ENCODE data around the gene CYFIP1.

CYFIP1 gene

GRCh38 chr15:22867886-22868285, 112.3 kb downstream of the CYFIP1 start:
- no peaks in the 10 kb centered on the region; the same call in 1 of the 2 replicates for H3K9me3 ChIP-seq
- peaks cover 90% of the 10 kb centered on the region for H3K36me3 ChIP-seq (replicated peaks)
- no peaks in the 10 kb centered on the region for H3K4me1 ChIP-seq
- in situ Hi-C loops (cut with MboI; ENCODE audit: low sequenced_read_pairs) = no loop called here
- no peak overlapping the region for H3K4me3 ChIP-seq
- DNase-seq (ENCODE audit: low spot score in 2 of 2) = no peak
- H3K27me3 ChIP-seq (ENCODE audit: low read depth) = no peaks in the 10 kb centered on the region

DNA sequence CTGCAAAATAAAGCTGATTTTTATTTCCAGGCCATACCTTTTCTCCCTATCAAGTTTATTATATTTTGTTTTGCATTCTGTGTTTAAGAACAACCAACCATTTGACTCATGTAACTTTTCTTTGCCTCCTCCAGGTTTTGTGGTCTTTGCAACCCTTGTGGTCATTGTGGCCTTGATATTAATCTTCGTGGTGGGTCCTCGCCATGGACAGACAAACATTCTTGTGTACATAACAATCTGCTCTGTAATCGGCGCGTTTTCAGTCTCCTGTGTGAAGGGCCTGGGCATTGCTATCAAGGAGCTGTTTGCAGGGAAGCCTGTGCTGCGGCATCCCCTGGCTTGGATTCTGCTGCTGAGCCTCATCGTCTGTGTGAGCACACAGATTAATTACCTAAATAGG, 114.1 kb downstream of the CYFIP1 start:
- Histone ChIP-seq H3K36me3 (replicated peaks) (peaks cover 87% of the 10 kb centered on the region), H3K27me3 (ENCODE audit: low read depth) (no peaks in the 10 kb centered on the region), H3K9me3 (no peaks in the 10 kb centered on the region), H3K4me3 (no peak overlapping the region), H3K4me1 (no peaks in the 10 kb centered on the region)
- no peak for DNase-seq (ENCODE audit: low spot score in 2 of 2)
- in situ Hi-C loops (cut with MboI; ENCODE audit: low sequenced_read_pairs) = no loop called here

DNA sequence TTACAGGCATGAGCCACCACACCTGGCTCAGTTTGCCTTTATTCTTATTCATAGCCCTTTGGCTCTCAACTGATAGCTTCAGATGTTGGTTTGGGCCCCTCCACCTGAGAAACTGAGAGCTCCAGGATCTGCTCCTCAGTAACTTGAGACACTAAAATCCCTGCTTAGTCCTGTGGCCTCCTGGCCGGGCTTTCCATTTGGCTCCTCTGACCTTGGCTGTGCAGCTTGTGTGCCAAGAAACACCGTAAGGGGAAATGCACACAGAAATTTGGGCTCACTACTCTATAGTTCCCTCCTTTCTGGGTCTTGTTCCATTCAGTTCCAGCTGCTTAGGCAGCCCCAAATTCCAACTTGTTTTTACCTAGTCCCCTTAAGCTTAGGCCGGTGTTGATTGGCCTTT, 116.8 kb downstream of the CYFIP1 start:
- H3K36me3 ChIP-seq (replicated peaks) = peaks cover 82% of the 10 kb centered on the region

GRCh38 chr15:22861161-22861560, 119.0 kb downstream of the CYFIP1 start:
- Histone ChIP-seq H3K4me1 (no peaks in the 10 kb centered on the region), H3K36me3 (replicated peaks) (peaks cover 72% of the 10 kb centered on the region)

More for the DNA sequence above, 116.8 kb downstream of the CYFIP1 start:
- in situ Hi-C loops (cut with MboI; ENCODE audit: low sequenced_read_pairs) = no loop called here
- Histone ChIP-seq H3K27me3 (ENCODE audit: low read depth) (no peaks in the 10 kb centered on the region), H3K4me1 (no peaks in the 10 kb centered on the region), H3K9me3 (no peaks in the 10 kb centered on the region), H3K4me3 (no peak overlapping the region)
- no peak for DNase-seq (ENCODE audit: low spot score in 2 of 2)

GRCh38 chr15:22856659-22857058, 123.5 kb downstream of the CYFIP1 start:
- no peak for DNase-seq (ENCODE audit: low spot score in 2 of 2)
- H3K4me3 ChIP-seq = no peak overlapping the region
- in situ Hi-C loops (cut with MboI; ENCODE audit: low sequenced_read_pairs) = no loop called here
- no peaks in the 10 kb centered on the region for H3K9me3 ChIP-seq
- H3K27me3 ChIP-seq (ENCODE audit: low read depth) = no peaks in the 10 kb centered on the region
- H3K4me1 ChIP-seq = no peaks in the 10 kb centered on the region
- H3K36me3 ChIP-seq (replicated peaks) = peaks cover 69% of the 10 kb centered on the region

More at GRCh38 chr15:22861161-22861560, 119.0 kb downstream of the CYFIP1 start:
- H3K27me3 ChIP-seq (ENCODE audit: low read depth) = no peaks in the 10 kb centered on the region
- in situ Hi-C loops (cut with MboI; ENCODE audit: low sequenced_read_pairs) = no loop called here
- no peak overlapping the region for H3K4me3 ChIP-seq
- DNase-seq (ENCODE audit: low spot score in 2 of 2) = no peak
- no peaks in the 10 kb centered on the region for H3K9me3 ChIP-seq

DNA sequence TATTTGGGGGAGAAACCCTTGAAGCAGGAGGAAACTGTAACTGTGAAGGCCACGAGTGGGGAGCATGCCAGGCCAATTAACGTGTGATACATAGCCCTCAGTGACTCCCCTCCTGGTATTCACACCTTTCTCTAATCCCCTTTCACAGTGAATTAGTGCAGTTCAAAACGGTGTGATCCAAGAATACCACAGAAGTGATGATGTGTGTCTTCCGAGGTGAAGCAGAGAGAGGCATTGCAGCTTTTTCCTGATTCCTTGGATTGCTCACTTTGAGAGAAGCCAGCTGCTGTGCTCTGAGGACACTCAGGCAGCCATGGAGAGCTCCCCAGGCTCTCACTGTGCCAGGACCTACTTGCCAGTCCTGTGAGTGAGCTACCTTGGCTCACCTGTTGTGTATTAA, 124.4 kb downstream of the CYFIP1 start:
- H3K9me3 ChIP-seq = no peaks in the 10 kb centered on the region
- H3K27me3 ChIP-seq (ENCODE audit: low read depth) = no peaks in the 10 kb centered on the region
- peaks cover 64% of the 10 kb centered on the region for H3K36me3 ChIP-seq (replicated peaks)
- no peak overlapping the region for H3K4me3 ChIP-seq
- no peak for DNase-seq (ENCODE audit: low spot score in 2 of 2)
- in situ Hi-C loops (cut with MboI; ENCODE audit: low sequenced_read_pairs) = no loop called here
- H3K4me1 ChIP-seq = no peaks in the 10 kb centered on the region

DNA sequence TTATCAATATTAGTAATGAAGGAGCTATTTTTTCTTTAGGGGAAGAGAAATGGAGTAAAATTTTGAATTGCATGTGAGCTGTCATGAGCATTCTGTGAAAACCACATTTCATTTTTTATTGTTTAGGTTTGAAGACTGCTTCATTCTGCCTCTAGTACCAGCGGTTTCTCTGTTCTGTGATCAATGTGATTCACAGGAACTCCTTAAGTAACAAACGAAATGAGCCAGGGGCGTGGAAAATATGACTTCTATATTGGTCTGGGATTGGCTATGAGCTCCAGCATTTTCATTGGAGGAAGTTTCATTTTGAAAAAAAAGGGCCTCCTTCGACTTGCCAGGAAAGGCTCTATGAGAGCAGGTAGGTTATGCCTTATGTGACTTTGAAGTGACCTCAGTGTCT, 128.7 kb downstream of the CYFIP1 start:
- H3K27me3 ChIP-seq (ENCODE audit: low read depth) = no peaks in the 10 kb centered on the region
- H3K4me1 ChIP-seq = no peaks in the 10 kb centered on the region
- peaks cover 52% of the 10 kb centered on the region for H3K36me3 ChIP-seq (replicated peaks)
- H3K4me3 ChIP-seq = no peak overlapping the region
- in situ Hi-C loops (cut with MboI; ENCODE audit: low sequenced_read_pairs) = no loop called here
- DNase-seq (ENCODE audit: low spot score in 2 of 2) = no peak
- no peaks in the 10 kb centered on the region for H3K9me3 ChIP-seq

DNA sequence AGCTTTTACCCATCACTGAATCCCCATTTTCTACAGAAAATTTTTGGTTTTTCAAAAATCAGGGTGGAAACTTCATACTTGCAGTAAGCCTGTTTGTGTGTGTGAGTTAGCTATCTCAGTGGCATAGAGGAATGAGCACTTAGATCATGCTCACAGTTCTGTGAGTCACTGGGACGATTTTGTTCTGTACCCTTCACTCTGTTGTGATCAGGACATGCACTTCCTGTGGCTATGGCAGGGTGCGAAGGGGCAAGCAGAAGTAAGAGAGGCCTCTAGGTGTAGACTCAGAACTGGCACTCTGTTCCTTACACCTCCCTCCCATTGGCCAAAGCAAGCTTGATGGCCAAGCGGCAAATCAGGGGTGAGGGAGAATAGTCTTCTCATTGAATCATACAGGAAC, 130.1 kb downstream of the CYFIP1 start:
- Histone ChIP-seq H3K36me3 (replicated peaks) (peaks cover 45% of the 10 kb centered on the region), H3K9me3 (no peaks in the 10 kb centered on the region), H3K4me1 (peaks cover 3% of the 10 kb centered on the region; the same call in 1 of the 2 replicates), H3K27me3 (ENCODE audit: low read depth) (no peaks in the 10 kb centered on the region), H3K4me3 (no peak overlapping the region)
- no peak for DNase-seq (ENCODE audit: low spot score in 2 of 2)
- in situ Hi-C loops (cut with MboI; ENCODE audit: low sequenced_read_pairs) = no loop called here

GRCh38 chr15:22846073-22846472, 134.1 kb downstream of the CYFIP1 start:
- DNase-seq (ENCODE audit: low spot score in 2 of 2) = no peak
- peaks cover 41% of the 10 kb centered on the region for H3K36me3 ChIP-seq (replicated peaks)
- in situ Hi-C loops (cut with MboI; ENCODE audit: low sequenced_read_pairs) = no loop called here

GRCh38 chr15:22845289-22845900, 134.8 kb downstream of the CYFIP1 start:
- Histone ChIP-seq H3K4me1 (peaks cover 13% of the 10 kb centered on the region; the same call in 1 of the 2 replicates), H3K27me3 (ENCODE audit: low read depth) (no peaks in the 10 kb centered on the region), H3K4me3 (no peak overlapping the region), H3K9me3 (no peaks in the 10 kb centered on the region), H3K36me3 (replicated peaks) (peaks cover 44% of the 10 kb centered on the region)
- DNase-seq (ENCODE audit: low spot score in 2 of 2) = peak in 1 of 2 experiments; percentile 30
- in situ Hi-C loops (cut with MboI; ENCODE audit: low sequenced_read_pairs) = no loop called here

More at GRCh38 chr15:22846073-22846472, 134.1 kb downstream of the CYFIP1 start:
- no peaks in the 10 kb centered on the region for H3K27me3 ChIP-seq (ENCODE audit: low read depth)
- H3K4me1 ChIP-seq = peaks cover 10% of the 10 kb centered on the region; the same call in 1 of the 2 replicates
- H3K9me3 ChIP-seq = no peaks in the 10 kb centered on the region
- no peak overlapping the region for H3K4me3 ChIP-seq

GRCh38 chr15:22844421-22845288, 135.5 kb downstream of the CYFIP1 start:
- peaks cover 45% of the 10 kb centered on the region for H3K36me3 ChIP-seq (replicated peaks)
- H3K9me3 ChIP-seq = no peaks in the 10 kb centered on the region
- no peak overlapping the region for H3K4me3 ChIP-seq
- no peak for DNase-seq (ENCODE audit: low spot score in 2 of 2)
- H3K4me1 ChIP-seq = peaks cover 13% of the 10 kb centered on the region; the same call in 1 of the 2 replicates
- in situ Hi-C loops (cut with MboI; ENCODE audit: low sequenced_read_pairs) = no loop called here
- H3K27me3 ChIP-seq (ENCODE audit: low read depth) = no peaks in the 10 kb centered on the region

DNA sequence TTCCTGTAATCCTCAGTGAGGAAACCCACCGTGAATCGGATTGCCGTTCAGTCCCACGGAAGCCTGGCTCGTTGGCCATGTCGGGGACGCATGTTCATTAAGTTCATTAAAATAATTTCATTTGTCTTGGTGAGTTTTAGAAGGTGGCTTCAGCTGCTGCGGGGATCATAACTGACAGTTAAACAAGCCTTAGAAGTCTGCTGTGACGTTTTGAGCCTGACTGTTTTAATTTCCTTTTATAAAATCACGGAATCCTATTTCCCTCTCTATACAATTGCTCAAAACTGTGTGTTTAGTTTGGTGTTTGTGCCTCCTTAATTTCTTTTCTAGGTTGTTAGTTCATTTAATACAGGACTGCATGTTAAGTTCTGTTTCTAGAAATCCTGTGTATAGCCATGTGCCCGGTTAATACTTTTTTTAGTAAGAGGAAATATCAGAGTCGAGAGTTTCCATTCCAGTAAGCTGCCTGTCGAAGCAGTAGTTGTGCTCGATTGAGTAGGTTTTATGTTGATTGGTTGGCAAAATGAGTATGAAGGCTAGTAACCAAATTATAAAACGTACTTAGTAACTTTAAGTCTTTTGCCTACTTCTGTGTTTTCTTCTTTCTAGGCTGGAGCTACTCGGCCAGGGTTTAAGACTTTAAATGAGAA, 141.0 kb downstream of the CYFIP1 start:
- H3K4me1 ChIP-seq = peaks cover 5% of the 10 kb centered on the region; the same call in 1 of the 2 replicates
- DNase-seq (ENCODE audit: low spot score in 2 of 2) = no peak
- no peaks in the 10 kb centered on the region for H3K9me3 ChIP-seq
- H3K4me3 ChIP-seq = peak overlapping the region; percentile 81
- H3K36me3 ChIP-seq (replicated peaks) = peaks cover 27% of the 10 kb centered on the region
- in situ Hi-C loops (cut with MboI; ENCODE audit: low sequenced_read_pairs) = no loop called here
- no peaks in the 10 kb centered on the region for H3K27me3 ChIP-seq (ENCODE audit: low read depth)

GRCh38 chr15:22838292-22839042, 141.7 kb downstream of the CYFIP1 start, which contains the start of gene NIPA2:
NIPA2 (plus strand) TSS chr15:22838666; CDS start chr15:22851732, 13,066 bp downstream.
- Histone ChIP-seq H3K27me3 (ENCODE audit: low read depth) (no peaks in the 10 kb centered on the region), H3K4me3 (peak within 1 kb of the TSS; percentile 81), H3K36me3 (replicated peaks) (peaks cover 27% of the 10 kb centered on the region), H3K9me3 (no peaks in the 10 kb centered on the region), H3K4me1 (peaks cover 8% of the 10 kb centered on the region; the same call in 1 of the 2 replicates)
- in situ Hi-C loops (cut with MboI; ENCODE audit: low sequenced_read_pairs) = no loop called here
- DNase-seq (ENCODE audit: low spot score in 2 of 2) = peak; percentile 95 to 99

Measured in HAP-1 (cell line).